Upper lobe of right lung (tissue), 1 donor: Measurements from ENCODE around the gene TMEM150C. TPM values are rescaled to one million over a fixed set of nuclear protein-coding genes. Genes with fewer than 3 reads are reported as not detected.

Experiments used
- ATAC-seq: fragments of 200-7000 bp; cut with Tn5 transposase; one replicate; pipeline ENCODE4 v1.9.1; 2020; ENCODE audit warnings: mild to moderate bottlenecking, moderate library complexity
- DNase-seq: peaks from one replicate; pipeline ENCODE4 v3.0.0-alpha.2; 2020
- H3K27ac ChIP-seq: fragments of 200-600 bp; one replicate; pipeline ENCODE4 v1.8.0; 2022
- H3K27me3 ChIP-seq: fragments of 200-600 bp; one replicate; pipeline ENCODE4 v1.8.0; 2022; ENCODE audit warnings: mild to moderate bottlenecking
- H3K36me3 ChIP-seq: fragments of 200-600 bp; one replicate; pipeline ENCODE4 v1.8.0; 2022
- H3K4me1 ChIP-seq: fragments of 200-600 bp; one replicate; pipeline ENCODE4 v1.8.0; 2022
- H3K4me3 ChIP-seq: fragments of 200-600 bp; one replicate; pipeline ENCODE4 v1.8.0; 2022; ENCODE audit warnings: mild to moderate bottlenecking
- H3K9me3 ChIP-seq: fragments of 200-600 bp; one replicate; pipeline ENCODE4 v1.8.0; 2022
- CTCF ChIP-seq: fragments of 200-600 bp; IDR thresholded peaks from one replicate; pipeline ENCODE4 v1.8.0; 2022; ENCODE audit warnings: antibody characterized with exemption
- intact Hi-C: fragments of 100-400 bp; cut with DNase I; formaldehyde crosslinking; loops from one replicate; pipeline ENCODE4 v1.11.0; 2022
- total RNA-seq: library from RNA; stranded (reverse); fragmentation: NEBNext Ultra II Directional; extraction: Animal tissue kit (Norgen Biotek cat#: 25700); gene quantifications from one replicate; pipeline ENCODE4 v1.2.1, GENCODE V29; 2021
- donor health status: DM: no; HTN: yes; CAD: no; lungs with severe emphysema.

The TMEM150C gene
- total RNA-seq, 1 donor from 2014 or later = 5.9 TPM

GRCh38 chr4:82469791-82470345 is 91.9 kb downstream of the TMEM150C start:
- H3K4me1 ChIP-seq = no peaks in the 10 kb centered on the region
- no peak for DNase-seq
- H3K36me3 ChIP-seq = no peaks in the 10 kb centered on the region
- intact Hi-C loops = no loop called here
- no peaks in the 10 kb centered on the region for H3K27me3 ChIP-seq
- TF ChIP-seq CTCF = no peak
- no peaks in the 10 kb centered on the region for H3K9me3 ChIP-seq
- H3K4me3 ChIP-seq = no peak overlapping the region
- ATAC-seq = peak; percentile 26
- no peak overlapping the region for H3K27ac ChIP-seq

- no peaks in the 10 kb centered on the region for H3K36me3 ChIP-seq
- no peak overlapping the region for H3K27ac ChIP-seq
- H3K4me3 ChIP-seq = no peak overlapping the region
- intact Hi-C loops = no loop called here
- DNase-seq (no peak), ATAC-seq (no peak)
- no peaks in the 10 kb centered on the region for H3K9me3 ChIP-seq
- no peak for TF ChIP-seq CTCF
- peaks cover 7% of the 10 kb centered on the region for H3K4me1 ChIP-seq
- H3K27me3 ChIP-seq = no peaks in the 10 kb centered on the region
These were observed 94.3 kb downstream of the TMEM150C start for GRCh38 chr4:82467471-82467870.

GRCh38 chr4:82463221-82463620 is 98.6 kb downstream of the TMEM150C start:
- H3K9me3 ChIP-seq = no peaks in the 10 kb centered on the region
- H3K4me1 ChIP-seq = peaks cover 7% of the 10 kb centered on the region
- DNase-seq = no peak
- no peak overlapping the region for H3K4me3 ChIP-seq
- no peaks in the 10 kb centered on the region for H3K27me3 ChIP-seq
- no peak overlapping the region for H3K27ac ChIP-seq
- no peak for TF ChIP-seq CTCF
- H3K36me3 ChIP-seq = peaks cover 25% of the 10 kb centered on the region
- intact Hi-C loops = no loop called here
- peak; percentile 11 for ATAC-seq

- Histone ChIP-seq H3K4me3 (no peak overlapping the region), H3K36me3 (peaks cover 32% of the 10 kb centered on the region), H3K4me1 (peaks cover 7% of the 10 kb centered on the region), H3K9me3 (no peaks in the 10 kb centered on the region), H3K27me3 (no peaks in the 10 kb centered on the region), H3K27ac (no peak overlapping the region)
- ATAC-seq = peak; percentile 96
- intact Hi-C loops = no loop called here
- peak; percentile 93 for TF ChIP-seq CTCF
- DNase-seq = peak; percentile 84
These were observed 99.4 kb downstream of the TMEM150C start for GRCh38 chr4:82462415-82462831.

- Histone ChIP-seq H3K4me1 (peaks cover 7% of the 10 kb centered on the region), H3K27me3 (no peaks in the 10 kb centered on the region), H3K36me3 (peaks cover 39% of the 10 kb centered on the region), H3K4me3 (no peak overlapping the region), H3K9me3 (no peaks in the 10 kb centered on the region), H3K27ac (no peak overlapping the region)
- intact Hi-C loops = no loop called here
- TF ChIP-seq CTCF = no peak
- ATAC-seq = no peak
- no peak for DNase-seq
These were observed 100.1 kb downstream of the TMEM150C start for GRCh38 chr4:82461710-82462109.

- Histone ChIP-seq H3K27ac (no peak overlapping the region), H3K27me3 (no peaks in the 10 kb centered on the region), H3K4me3 (no peak overlapping the region), H3K9me3 (no peaks in the 10 kb centered on the region), H3K4me1 (peaks cover 7% of the 10 kb centered on the region), H3K36me3 (peaks cover 67% of the 10 kb centered on the region)
- ATAC-seq = no peak
- DNase-seq = no peak
- no peak for TF ChIP-seq CTCF
- intact Hi-C loops = no loop called here
These were observed 103.1 kb downstream of the TMEM150C start for GRCh38 chr4:82458729-82459128.
